ENCODE data around the gene SMYD3. TPM values are rescaled to one million over a fixed set of nuclear protein-coding genes. Genes with fewer than 3 reads are reported as not detected.

The SMYD3 gene
- total RNA-seq, 1 experiment from 2014 or later = 25.5 TPM

GRCh38 chr1:245718951-245719350, 788.1 kb downstream of the SMYD3 start:
- H2BK120ac ChIP-seq (ENCODE audit: low read depth, low read length, poor library complexity, severe bottlenecking) = no peak overlapping the region
- no peak overlapping the region for H4K91ac ChIP-seq (ENCODE audit: insufficient read length, low read depth, low read length)
- no peak overlapping the region for H3K14ac ChIP-seq (ENCODE audit: insufficient read depth, low read length)
- no peaks in the 10 kb centered on the region for H3K79me2 ChIP-seq (ENCODE audit: insufficient read depth, low read length)
- no peak overlapping the region for H4K5ac ChIP-seq (ENCODE audit: insufficient read length, low read depth, low read length)
- no peak overlapping the region for H3K9ac ChIP-seq (ENCODE audit: extremely low read depth, insufficient read length, low read length)
- H2BK15ac ChIP-seq (ENCODE audit: low read depth, low read length) = no peak overlapping the region
- no peak overlapping the region for H3K4ac ChIP-seq (ENCODE audit: low read depth, low read length)
- H3K18ac ChIP-seq (ENCODE audit: insufficient read length, low read depth, low read length) = no peak overlapping the region
- Mint-ChIP-seq H3K36me3 (ENCODE audit: insufficient read depth in 1 of 3, low read depth in 3 of 3) (no peaks in the 10 kb centered on the region), H3K27ac (no peak overlapping the region), H3K9me3 (no peaks in the 10 kb centered on the region; a peak in 1 of 5 replicates), H3K4me3 (no peak overlapping the region), H3K4me1 (0 out of 4 replicates have a peak, but pooled peaks cover 0 to 2% of the 10 kb centered on the region in 2 experiments), H3K27me3 (ENCODE audit: low read depth) (peaks cover 2% of the 10 kb centered on the region; the same call in 1 of the 2 replicates)
- no peak overlapping the region for H2BK12ac ChIP-seq (ENCODE audit: insufficient read length, low read depth, low read length)
- no peak overlapping the region for H3K27ac ChIP-seq (ENCODE audit: insufficient read length, low read depth, low read length)
- no peak overlapping the region for H4K8ac ChIP-seq (replicated peaks; ENCODE audit: insufficient read length, low read depth, low read length)
- no peak for DNase-seq
- H3K23me2 ChIP-seq (ENCODE audit: insufficient read length, low read depth, low read length, poor library complexity, severe bottlenecking) = no peaks in the 10 kb centered on the region
- no peak overlapping the region for H3K56ac ChIP-seq (ENCODE audit: insufficient read length, low read depth, low read length)
- H3K4me2 ChIP-seq (ENCODE audit: insufficient read depth, insufficient read length, low read length) = no peak overlapping the region
- H3K79me1 ChIP-seq (ENCODE audit: insufficient read depth, low read depth, low read length, poor library complexity, severe bottlenecking) = no peaks in the 10 kb centered on the region
- no peaks in the 10 kb centered on the region for H3K27me3 ChIP-seq (ENCODE audit: insufficient read depth, low read length)
- no peak overlapping the region for H2AK5ac ChIP-seq (ENCODE audit: insufficient read length, low read length)
- no peaks in the 10 kb centered on the region for H4K20me1 ChIP-seq (ENCODE audit: control insufficient read depth, insufficient read depth, insufficient read length)
- no peaks in the 10 kb centered on the region for H3K4me1 ChIP-seq (ENCODE audit: insufficient read depth, low read length)
- no peak overlapping the region for H2BK5ac ChIP-seq (ENCODE audit: insufficient read length, low read length)
- H2AFZ ChIP-seq (ENCODE audit: low read length) = no peak overlapping the region
- no peaks in the 10 kb centered on the region for H3K9me3 ChIP-seq (ENCODE audit: control insufficient read depth, low read depth, low read length)
- H2BK20ac ChIP-seq (ENCODE audit: low read depth, low read length, poor library complexity, severe bottlenecking) = no peak overlapping the region
- H3K23ac ChIP-seq (ENCODE audit: insufficient read length, low read depth, low read length) = no peak overlapping the region
- H3T11ph ChIP-seq (ENCODE audit: low read length) = no peak overlapping the region
- TF ChIP-seq, protein P1, sequence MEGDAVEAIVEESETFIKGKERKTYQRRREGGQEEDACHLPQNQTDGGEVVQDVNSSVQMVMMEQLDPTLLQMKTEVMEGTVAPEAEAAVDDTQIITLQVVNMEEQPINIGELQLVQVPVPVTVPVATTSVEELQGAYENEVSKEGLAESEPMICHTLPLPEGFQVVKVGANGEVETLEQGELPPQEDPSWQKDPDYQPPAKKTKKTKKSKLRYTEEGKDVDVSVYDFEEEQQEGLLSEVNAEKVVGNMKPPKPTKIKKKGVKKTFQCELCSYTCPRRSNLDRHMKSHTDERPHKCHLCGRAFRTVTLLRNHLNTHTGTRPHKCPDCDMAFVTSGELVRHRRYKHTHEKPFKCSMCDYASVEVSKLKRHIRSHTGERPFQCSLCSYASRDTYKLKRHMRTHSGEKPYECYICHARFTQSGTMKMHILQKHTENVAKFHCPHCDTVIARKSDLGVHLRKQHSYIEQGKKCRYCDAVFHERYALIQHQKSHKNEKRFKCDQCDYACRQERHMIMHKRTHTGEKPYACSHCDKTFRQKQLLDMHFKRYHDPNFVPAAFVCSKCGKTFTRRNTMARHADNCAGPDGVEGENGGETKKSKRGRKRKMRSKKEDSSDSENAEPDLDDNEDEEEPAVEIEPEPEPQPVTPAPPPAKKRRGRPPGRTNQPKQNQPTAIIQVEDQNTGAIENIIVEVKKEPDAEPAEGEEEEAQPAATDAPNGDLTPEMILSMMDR (conservative IDR thresholded peaks at IDR 0.05) = no peak
- no CpG with 5 or more reads among the region's 4 CpGs for WGBS (ENCODE audit: extremely low coverage, insufficient read length, low lambda C conversion rate)

Measured in H9 (cell line).